H1 (cell line): Measurements from ENCODE around the gene KRT12. TPM values are rescaled to one million over a fixed set of nuclear protein-coding genes. Genes with fewer than 3 reads are reported as not detected.

Experiments
- CTCF ChIA-PET: fragments of 300-600 bp; sonication (Branson Sonifier 250); formaldehyde crosslinking; loops from one replicate; lab custom pipeline; 2021; ENCODE audit not compliant: partially characterized antibody; lab: Charles Lee
- POLR2A ChIA-PET: fragments of 300-600 bp; sonication (Branson Sonifier 250); formaldehyde crosslinking; loops from one replicate; lab custom pipeline; 2021; ENCODE audit warnings: inconsistent platforms; ENCODE audit not compliant: partially characterized antibody; lab: Charles Lee
- DNase-seq, 2 experiments: peaks; one replicate each; pipeline versions ENCODE4 v3.0.0 to v3.0.0-alpha.2; 2010 to 2022; ENCODE audit warnings: low spot score in 2 of 2, low read depth in 1 of 2, mixed read lengths in 1 of 2
- FAIRE-seq: peaks from 2 replicates; lab custom pipeline; 2011; peaks lifted over from hg19 to GRCh38; lab: Jason Lieb, UNC
- H2AFZ ChIP-seq: 2 replicates; pipeline ENCODE4 v1.8.1; 2012; ENCODE audit warnings: low read length, inconsistent platforms
- H2AK5ac ChIP-seq: 2 replicates; pipeline ENCODE4 v1.6.1; 2013; ENCODE audit warnings: low read depth, low read length
- H2BK120ac ChIP-seq: replicated peaks from 2 replicates; pipeline ENCODE3; 2013; ENCODE audit warnings: low read depth, low read length, inconsistent platforms
- H2BK12ac ChIP-seq: 2 replicates; pipeline ENCODE4 v1.6.1; 2013; ENCODE audit warnings: low read depth, low read length
- H2BK15ac ChIP-seq: 2 replicates; pipeline ENCODE4 v1.6.1; 2013; ENCODE audit warnings: low read length
- H2BK20ac ChIP-seq: 2 replicates; pipeline ENCODE4 v1.6.1; 2013; ENCODE audit warnings: low read length
- H2BK5ac ChIP-seq: 2 replicates; pipeline ENCODE4 v1.6.1; 2013; ENCODE audit warnings: low read depth, low read length
- H3K14ac ChIP-seq: 2 replicates; pipeline ENCODE4 v1.6.1; 2013; ENCODE audit warnings: inconsistent platforms; ENCODE audit not compliant: insufficient read length
- H3K18ac ChIP-seq: 2 replicates; pipeline ENCODE4 v1.6.1; 2013; ENCODE audit warnings: low read length; ENCODE audit errors: extremely low read depth
- H3K23ac ChIP-seq: 2 replicates; pipeline ENCODE4 v1.6.1; 2013; ENCODE audit warnings: inconsistent platforms; ENCODE audit not compliant: insufficient read length
- H3K23me2 ChIP-seq: 2 replicates; pipeline ENCODE4 v1.6.1; 2013; ENCODE audit warnings: low read depth, low read length
- H3K27ac ChIP-seq: 2 replicates; pipeline ENCODE4 v1.6.1; 2011; ENCODE audit warnings: low read depth, low read length, inconsistent platforms
- H3K27me3 ChIP-seq, 4 experiments: replicated peaks in 1 of 4; 1 replicate in 1 of 4; 2 replicates in 3 of 4; pipeline versions ENCODE4 v1.6.1 to v1.8.1; 2011 to 2013; ENCODE audit warnings: low read length in 3 of 4, mild to moderate bottlenecking in 3 of 4, inconsistent platforms in 2 of 4, mixed read lengths in 2 of 4, moderate library complexity in 1 of 4; ENCODE audit not compliant: control insufficient read depth in 3 of 4, insufficient read depth in 3 of 4; ENCODE audit errors: extremely low read depth in 1 of 4
- H3K36me3 ChIP-seq, 4 experiments: 2 replicates each; pipeline versions ENCODE4 v1.6.1 to v1.8.1; 2011 to 2013; ENCODE audit warnings: mild to moderate bottlenecking in 4 of 4, low read length in 3 of 4, moderate library complexity in 2 of 4, control low read depth in 1 of 4, inconsistent platforms in 1 of 4; ENCODE audit not compliant: insufficient read depth in 4 of 4, control insufficient read depth in 2 of 4
- H3K4ac ChIP-seq: replicated peaks from 2 replicates; pipeline ENCODE3; 2013; ENCODE audit warnings: low read length, low read depth, mixed read lengths, inconsistent platforms; ENCODE audit not compliant: insufficient read length
- H3K4me1 ChIP-seq, 4 experiments: replicated peaks in 1 of 4; 1 replicate in 1 of 4; 2 replicates in 3 of 4; pipeline versions ENCODE4 v1.6.1 to v1.8.1; 2011 to 2013; ENCODE audit warnings: low read length in 3 of 4, inconsistent platforms in 2 of 4, mixed read lengths in 1 of 4; ENCODE audit not compliant: insufficient read depth in 4 of 4, control insufficient read depth in 3 of 4
- H3K4me2 ChIP-seq, 2 experiments: 2 replicates each; pipeline versions ENCODE4 v1.6.1 to v1.8.1; 2011 to 2013; ENCODE audit warnings: low read depth in 2 of 2, low read length in 2 of 2, control low read depth in 1 of 2, inconsistent platforms in 1 of 2, mild to moderate bottlenecking in 1 of 2; ENCODE audit not compliant: insufficient read depth in 1 of 2
- H3K4me3 ChIP-seq, 4 experiments: fragments of 200-600, 300-600 bp in 1 of 4; sonication (generic), shearing (Covaris generic), sonication (Bioruptor Twin) in 1 of 4; 2 replicates each; pipeline versions ENCODE4 v1.5.1 to v1.8.1; 2011 to 2016; ENCODE audit warnings: low read length in 4 of 4, low read depth in 3 of 4, control low read depth in 2 of 4, inconsistent platforms in 2 of 4, mild to moderate bottlenecking in 2 of 4, mixed read lengths in 1 of 4, moderate library complexity in 1 of 4; ENCODE audit not compliant: insufficient read depth in 2 of 4; ENCODE audit errors: extremely low read depth in 1 of 4
- H3K56ac ChIP-seq: replicated peaks from 2 replicates; pipeline ENCODE3; 2013; ENCODE audit warnings: low read depth, mild to moderate bottlenecking, mixed read lengths, low read length, inconsistent platforms; ENCODE audit not compliant: insufficient read length
- H3K79me1 ChIP-seq: 2 replicates; pipeline ENCODE4 v1.6.1; 2013; ENCODE audit warnings: low read depth, low read length, control low read depth
- H3K79me2 ChIP-seq, 2 experiments: 2 replicates each; pipeline versions ENCODE4 v1.6.1 to v1.8.1; 2012 to 2013; ENCODE audit warnings: low read length in 2 of 2, mild to moderate bottlenecking in 2 of 2, inconsistent platforms in 1 of 2; ENCODE audit not compliant: insufficient read depth in 2 of 2, control insufficient read depth in 1 of 2
- H3K9ac ChIP-seq, 4 experiments: replicated peaks in 1 of 4; 1 replicate in 1 of 4; 2 replicates in 3 of 4; pipeline versions ENCODE4 v1.6.1 to v1.8.1; 2011 to 2013; ENCODE audit warnings: low read depth in 3 of 4, low read length in 3 of 4, control low read depth in 2 of 4, mild to moderate bottlenecking in 2 of 4, moderate library complexity in 2 of 4, inconsistent platforms in 1 of 4; ENCODE audit errors: extremely low read depth in 1 of 4
- H3K9me3 ChIP-seq, 2 experiments: 2 replicates each; pipeline versions ENCODE4 v1.6.1 to v1.8.1; 2012 to 2013; ENCODE audit warnings: mild to moderate bottlenecking in 2 of 2, moderate library complexity in 2 of 2, control low read depth in 1 of 2, inconsistent platforms in 1 of 2, low read depth in 1 of 2, low read length in 1 of 2, mixed read lengths in 1 of 2; ENCODE audit not compliant: insufficient read depth in 2 of 2
- H4K20me1 ChIP-seq, 2 experiments: replicated peaks in 1 of 2; 2 replicates each; pipeline versions ENCODE3 to v1.8.1; 2011 to 2013; ENCODE audit warnings: inconsistent platforms in 2 of 2, low read length in 2 of 2, mild to moderate bottlenecking in 1 of 2; ENCODE audit not compliant: insufficient read depth in 2 of 2, control insufficient read depth in 1 of 2
- H4K5ac ChIP-seq: 2 replicates; pipeline ENCODE4 v1.6.1; 2013; ENCODE audit warnings: low read length, low read depth, mixed read lengths, inconsistent platforms; ENCODE audit not compliant: insufficient read length
- H4K8ac ChIP-seq: 2 replicates; pipeline ENCODE4 v1.8.0; 2013; ENCODE audit warnings: mild to moderate bottlenecking, moderate library complexity, low read length, inconsistent platforms; ENCODE audit not compliant: insufficient read depth; ENCODE audit errors: extremely low read depth
- H4K91ac ChIP-seq: replicated peaks from 2 replicates; pipeline ENCODE3; 2013; ENCODE audit warnings: low read length, mixed read lengths, inconsistent platforms; ENCODE audit not compliant: insufficient read length
- CHD2 ChIP-seq: IDR thresholded peaks from 2 replicates; pipeline ENCODE4 v1.6.1; 2012; ENCODE audit warnings: low read length, improper control_type of control experiment
- FOSL1 ChIP-seq: IDR thresholded peaks from 2 replicates; pipeline ENCODE4 v1.6.1; 2011; ENCODE audit warnings: mild to moderate bottlenecking, low read depth, low read length, moderate library complexity; ENCODE audit not compliant: insufficient read depth
- GABPA ChIP-seq: IDR thresholded peaks from 2 replicates; pipeline ENCODE4 v1.6.1; 2011; ENCODE audit warnings: mild to moderate bottlenecking, low read length, moderate library complexity, borderline replicate concordance; ENCODE audit not compliant: insufficient read depth
- JUND ChIP-seq: IDR thresholded peaks from 2 replicates; pipeline ENCODE4 v1.6.1; 2011; ENCODE audit warnings: mild to moderate bottlenecking, improper control_type of control experiment, low read length
- PHF8 ChIP-seq: fragments of 200-600 bp; sonication (generic); conservative IDR thresholded peaks from 2 replicates; pipeline ENCODE4 v1.7.1; 2012; ENCODE audit warnings: low read depth, mild to moderate bottlenecking, inconsistent platforms, low read length, moderate library complexity
- POLR2AphosphoS5 ChIP-seq: IDR thresholded peaks from 2 replicates; pipeline ENCODE4 v1.6.1; 2011; ENCODE audit warnings: low read depth, low read length
- RNF2 ChIP-seq: fragments of 200-900, 300-1000 bp; sonication (generic); IDR thresholded peaks from 2 replicates; pipeline ENCODE4 v1.7.1; 2016; ENCODE audit warnings: borderline replicate concordance, low read depth, mild to moderate bottlenecking, antibody characterized with exemption, low read length; ENCODE audit not compliant: poor library complexity, severe bottlenecking; ENCODE audit errors: missing control alignments
- SAP30 ChIP-seq: fragments of 300-600 bp; sonication (generic); IDR thresholded peaks from 2 replicates; pipeline ENCODE4 v1.7.1; 2012; ENCODE audit warnings: low read length, moderate library complexity, mild to moderate bottlenecking, inconsistent platforms; ENCODE audit not compliant: insufficient read depth, insufficient replicate concordance
- SIX5 ChIP-seq: IDR thresholded peaks from 2 replicates; pipeline ENCODE4 v1.6.1; 2011; ENCODE audit warnings: mild to moderate bottlenecking, low read depth, low read length
- TAF7 ChIP-seq: optimal IDR thresholded peaks from 2 replicates; pipeline ENCODE3; 2011; ENCODE audit warnings: low read depth, mild to moderate bottlenecking, inconsistent platforms, low read length, moderate library complexity, borderline replicate concordance
- YY1 ChIP-seq: IDR thresholded peaks from 2 replicates; pipeline ENCODE4 v1.6.1; 2011; ENCODE audit warnings: low read depth, mild to moderate bottlenecking, low read length
- WGBS, 2 experiments: shearing (Covaris generic) in 1 of 2; methylation state at CpG; one replicate each; pipeline versions ENCODE4 v1.1.6 to v1.1.7; 2013 to 2015; ENCODE audit warnings: low lambda C conversion rate in 2 of 2, mixed read lengths in 2 of 2, inconsistent platforms in 1 of 2, low coverage in 1 of 2, missing lambda C conversion rate in 1 of 2; ENCODE audit not compliant: insufficient replicate concordance in 2 of 2, insufficient coverage in 1 of 2, insufficient read length in 1 of 2; ENCODE audit errors: extremely low coverage in 1 of 2, missing lambda C conversion rate in 1 of 2; 5-methylcytosine and 5-hydroxymethylcytosine counted together
- polyA plus RNA-seq, 7 experiments: library from polyadenylated mRNA; depleted of rRNA in 3 of 7; stranded (reverse) in 5 of 7; unstranded in 2 of 7; fragments of >200 nt in 5 of 7; fragments of 200-250 nt in 2 of 7; gene quantifications; 1 replicate in 5 of 7; 2 replicates in 1 of 7; 4 replicates in 1 of 7; pipeline versions ENCODE4 v1.2.1 to v1.2.3, GENCODE V29; 2011 to 2013; ENCODE audit warnings: missing spikeins in 2 of 7, mixed read lengths in 2 of 7
- total RNA-seq: library from RNA; stranded (reverse); fragmentation: NEBNext Ultra II Directional; extraction: Animal tissue kit (Norgen Biotek cat#: 25700); gene quantifications from 2 replicates; pipeline ENCODE4 v1.2.1, GENCODE V29; 2021

Gene KRT12
- total and polyA plus RNA-seq, 2 of the 8 experiments (the other 6 are each of a cell fraction or from before 2014, with no cell fraction given), result not detected

DNA sequence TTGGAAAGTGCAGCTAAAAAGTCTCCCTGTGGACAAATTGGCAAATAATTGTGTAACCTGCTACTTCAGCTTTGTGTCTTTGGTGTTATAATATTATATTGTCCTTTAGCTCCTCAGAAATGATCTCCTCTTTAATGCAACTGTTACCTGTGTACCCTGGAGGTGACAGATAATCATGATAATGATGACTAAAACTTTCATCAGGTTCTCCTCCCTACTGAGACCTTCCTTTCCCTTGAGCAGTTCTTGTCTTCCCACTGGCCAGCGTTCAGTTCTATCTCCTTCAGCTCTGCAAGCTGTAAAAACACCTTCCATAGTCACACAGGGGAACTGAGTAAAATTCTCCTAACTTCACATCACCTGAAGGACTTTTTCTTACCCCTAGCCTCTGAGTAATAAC is 14.7 kb downstream of the KRT12 start:
- Histone ChIP-seq H2BK20ac (no peak overlapping the region), H3K79me2 (no peaks in the 10 kb centered on the region), H3K27ac (no peak overlapping the region), H3K9ac (no peak overlapping the region), H4K91ac (no peak overlapping the region), H3K4me1 (peaks cover 0 to 3% (median 2%) of the 10 kb centered on the region in 4 experiments; a peak in 3 of 7 replicates), H3K4me2 (no peak overlapping the region), H3K18ac (no peak overlapping the region), H3K4me3 (no peak overlapping the region), H4K20me1 (no peaks in the 10 kb centered on the region), H3K56ac (no peak overlapping the region), H2AK5ac (no peak overlapping the region), H3K23me2 (no peaks in the 10 kb centered on the region), H3K23ac (no peak overlapping the region), H3K36me3 (no peaks in the 10 kb centered on the region), H2BK5ac (no peak overlapping the region), H4K8ac (no peak overlapping the region), H2BK12ac (no peak overlapping the region), H3K27me3 (no peaks in the 10 kb centered on the region), H4K5ac (no peak overlapping the region), H2AFZ (no peak overlapping the region; the same call in 1 of the 2 replicates), H3K14ac (no peak overlapping the region), H2BK15ac (no peak overlapping the region), H3K79me1 (no peaks in the 10 kb centered on the region), H3K9me3 (no peaks in the 10 kb centered on the region; a peak in 1 of 4 replicates), H2BK120ac (no peak overlapping the region), H3K4ac (no peak overlapping the region)
- ChIA-PET CTCF (interaction anchor here (0.6 to 1.7 kb wide), 5 partner anchors 11 to 1795 kb away, joined by 3 to 6 read pairs (median 5); no protein-coding TSS in a partner anchor), POLR2A (no interaction called here)
- TF ChIP-seq FOSL1 (no peak), SAP30 (no peak), RNF2 (no peak), GABPA (no peak), TAF7 (no peak), SIX5 (no peak), PHF8 (no peak), YY1 (no peak), CHD2 (no peak), POLR2AphosphoS5 (no peak), JUND (no peak)
- 63% methylated on average over 1 of the region's 1 CpG; no CpG with 5 or more reads in 1 of the 2 experiments for WGBS, 2 experiments
- DNase-seq (no peak), FAIRE-seq (no peak)
